ENCODE measurements around the gene ST3GAL2.

- TF ChIP-seq SMC3 (IDR thresholded peaks at IDR 0.05; ENCODE audit: borderline replicate concordance, low read length) (no peak), MAX (IDR thresholded peaks at IDR 0.05; ENCODE audit: low read depth, low read length) (no peak), POLR2AphosphoS5 (IDR thresholded peaks at IDR 0.05; ENCODE audit: low read length) (peak; percentile 48; the same call in 1 of the 2 replicates), EZH2 (IDR thresholded peaks at IDR 0.05; ENCODE audit: borderline replicate concordance, control insufficient read depth, low read depth, low read length) (no peak), POLR2A (IDR thresholded peaks at IDR 0.05; ENCODE audit: low read depth, low read length) (no peak; the same call in 1 of the 2 replicates), EP300 (IDR thresholded peaks at IDR 0.05; ENCODE audit: borderline replicate concordance in 1 of 2, control insufficient read depth in 1 of 2, low read depth in 2 of 2, low read length in 2 of 2) (no peak), CTCF (IDR thresholded peaks at IDR 0.05 in 2 of 3, conservative IDR thresholded peaks at IDR 0.05 in 1 of 3; ENCODE audit: control insufficient read depth in 2 of 3, extremely low read depth in 1 of 3, insufficient read depth in 1 of 3, low read depth in 3 of 3, low read length in 3 of 3) (no peak), PRDM15 (CRISPR knock-in tag; IDR thresholded peaks at IDR 0.05) (no peak)
Measured at GRCh38 chr16:70372921-70373728, 65.8 kb downstream of the ST3GAL2 start.

Measured in GM12878 (cell line).